Measurements from ENCODE around the gene IRAG1.

Gene IRAG1

DNA sequence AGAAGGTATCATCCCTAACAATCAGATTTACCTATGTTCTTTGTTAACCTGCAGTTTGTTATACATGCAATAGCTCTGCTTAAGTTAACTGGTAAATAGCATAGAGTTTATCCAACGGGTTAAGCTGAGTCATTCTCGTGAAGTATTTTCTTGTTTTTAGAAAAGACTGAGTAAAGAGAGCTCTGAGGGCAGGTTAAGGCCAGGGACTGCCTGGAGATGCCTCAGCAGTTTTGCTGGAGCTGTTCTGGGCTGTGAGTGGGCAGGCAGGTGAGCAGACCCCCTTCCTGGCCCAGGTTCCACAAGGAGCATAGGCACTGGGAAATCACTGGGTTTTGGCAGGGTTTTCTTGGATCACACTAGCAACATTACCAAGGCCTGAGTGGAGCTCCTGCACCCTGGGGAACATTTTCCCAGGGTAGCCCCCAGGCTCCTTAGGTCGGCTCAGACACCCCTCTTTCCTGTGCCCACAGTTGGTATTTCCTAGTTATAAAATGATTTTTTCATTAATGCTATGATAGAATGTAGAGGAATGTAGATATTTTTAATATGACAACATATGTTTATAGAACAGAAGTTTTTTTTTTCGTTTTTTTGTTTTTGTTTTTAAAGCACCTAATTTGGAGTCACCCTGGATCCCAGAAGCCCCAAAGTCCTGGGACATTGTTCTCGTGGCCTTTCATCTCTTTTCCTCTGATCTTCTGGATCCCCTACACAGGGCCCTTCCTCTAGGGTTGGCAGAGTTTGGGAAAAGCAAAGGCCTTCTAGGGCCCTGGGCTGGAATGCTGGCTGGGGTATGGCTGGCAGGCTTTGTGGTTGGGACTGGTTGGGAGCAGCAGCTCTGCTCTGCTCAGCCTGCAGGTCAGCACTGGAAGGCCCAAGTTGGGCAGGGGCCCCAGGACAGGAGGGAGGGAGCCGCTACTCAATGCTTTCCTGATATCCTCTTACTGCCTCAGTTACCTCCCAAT is 26.7 kb downstream of the IRAG1 start:
- DNase-seq (ENCODE audit: low read depth): no peak

DNA sequence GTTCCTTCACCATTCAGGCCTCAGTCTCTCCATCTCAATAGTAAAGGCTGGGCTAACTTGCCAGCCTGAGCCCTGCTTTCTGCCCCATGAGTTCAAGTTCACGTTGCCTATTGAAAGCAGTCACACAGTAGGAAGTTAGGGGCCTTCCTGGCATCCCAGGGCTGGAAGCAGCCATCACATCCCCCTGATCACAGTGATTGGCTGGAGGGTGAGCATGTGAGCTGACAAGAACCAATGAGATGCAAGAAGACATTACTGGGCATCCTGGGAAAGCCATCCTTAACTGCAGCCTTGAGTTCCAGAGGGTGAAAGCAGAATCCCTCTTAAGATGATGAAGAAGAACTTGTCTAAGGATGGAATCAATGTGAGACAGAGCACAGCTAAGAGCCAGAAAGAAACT is 29.1 kb downstream of the IRAG1 start:
- DNase-seq (ENCODE audit: low read depth): no peak

DNA sequence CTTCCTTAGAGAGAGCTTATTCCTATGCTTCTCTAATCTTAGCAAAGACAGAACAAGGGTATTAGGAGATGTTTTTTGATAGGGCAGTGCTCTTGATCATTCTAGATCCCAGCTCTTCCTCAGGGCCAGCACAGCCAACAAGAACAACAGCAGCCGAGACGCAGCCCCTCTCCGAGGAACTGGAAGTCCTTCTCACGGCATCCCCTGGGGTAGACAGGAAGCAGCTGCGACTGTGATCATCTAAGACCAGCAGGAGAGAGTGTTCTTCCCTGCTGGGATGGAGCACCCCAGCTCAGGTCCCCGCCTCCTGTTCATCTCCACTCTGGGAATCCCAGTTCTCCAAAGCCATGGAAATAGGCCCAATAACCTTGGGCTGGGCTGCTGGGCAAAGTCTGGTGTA is 29.6 kb downstream of the IRAG1 start:
- DNase-seq (ENCODE audit: low read depth): no peak

DNA sequence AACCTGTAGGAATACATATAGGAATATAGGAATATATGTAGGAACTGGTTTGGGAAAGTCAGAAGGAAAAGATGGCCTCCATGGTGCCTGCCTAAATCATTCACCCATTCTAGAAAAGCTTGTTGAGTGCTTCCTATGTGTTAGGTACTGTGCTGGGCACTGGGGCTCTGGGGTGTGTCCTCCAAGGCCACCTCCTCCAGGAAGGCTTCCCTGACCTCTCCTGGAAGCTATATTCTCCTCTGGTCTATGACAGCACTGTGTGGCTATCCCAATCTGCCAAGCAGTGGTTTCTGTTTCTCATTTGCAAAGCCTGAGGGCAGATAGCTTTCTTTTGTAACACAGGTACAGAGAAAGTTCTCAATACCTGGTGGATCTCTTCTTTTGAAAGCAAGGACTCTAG is 30.2 kb downstream of the IRAG1 start:
- DNase-seq (ENCODE audit: low read depth): no peak

DNA sequence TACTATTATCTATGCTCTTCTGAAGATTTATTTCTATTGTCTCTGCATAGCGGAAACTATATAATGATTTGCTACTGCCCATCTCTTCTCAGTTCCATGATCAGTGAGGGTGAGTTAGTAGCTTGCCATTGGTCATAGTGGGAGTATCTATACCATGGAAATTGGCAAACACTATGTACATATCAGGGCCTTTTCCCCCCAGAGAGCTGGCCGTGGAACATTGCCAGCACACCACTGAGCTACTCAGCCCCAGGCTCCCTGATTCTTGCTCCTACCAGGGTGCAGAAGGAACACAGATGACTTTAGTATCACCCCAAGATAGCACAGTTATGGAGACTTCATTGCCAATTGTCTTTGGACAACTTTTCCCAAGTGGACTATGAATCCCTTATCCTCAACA is 33.2 kb downstream of the IRAG1 start:
- no peak for DNase-seq (ENCODE audit: low read depth)

DNA sequence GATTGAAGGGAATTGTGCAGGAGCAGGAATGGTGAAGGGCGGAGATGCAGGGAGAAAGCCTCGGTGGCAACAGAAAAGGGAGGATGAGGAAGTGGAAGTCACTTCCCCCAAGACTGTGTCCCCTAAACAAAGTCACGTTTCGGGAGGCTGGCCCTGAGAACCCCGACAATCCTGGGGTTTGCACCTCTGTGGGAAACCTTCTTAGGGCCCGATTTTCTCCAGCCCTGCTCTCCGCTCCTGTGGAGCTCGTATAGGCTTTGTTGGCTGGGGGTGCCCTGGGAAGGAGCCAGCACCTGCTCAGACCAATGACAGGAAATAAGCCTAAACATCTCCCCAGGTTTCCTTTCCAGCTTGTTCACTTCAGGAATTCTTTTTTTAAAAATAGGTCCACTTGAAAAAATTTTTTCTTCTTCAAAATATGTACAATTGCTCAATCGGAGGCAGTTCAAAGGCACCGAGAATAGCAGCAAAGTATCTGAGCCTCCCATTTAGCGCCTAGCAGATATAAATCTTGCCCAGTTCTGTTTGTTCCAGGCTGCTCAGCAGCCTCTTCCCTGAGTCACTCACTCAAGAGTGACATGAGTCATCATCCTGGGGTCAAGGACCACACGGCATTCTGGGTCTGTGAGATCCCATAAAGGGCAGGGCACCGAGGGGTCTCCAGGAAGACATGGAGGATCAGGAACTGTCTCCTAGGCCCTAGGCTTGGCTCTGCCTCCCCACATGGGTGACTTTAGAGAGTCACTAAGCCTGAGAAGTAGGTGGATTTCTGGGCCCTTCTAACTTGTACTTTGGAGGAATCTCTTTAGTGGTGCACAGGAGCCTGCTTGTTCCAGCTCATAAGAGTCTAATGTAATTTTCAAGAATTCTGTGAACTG is 34.0 kb downstream of the IRAG1 start:
- DNase-seq (ENCODE audit: low read depth): no peak

DNA sequence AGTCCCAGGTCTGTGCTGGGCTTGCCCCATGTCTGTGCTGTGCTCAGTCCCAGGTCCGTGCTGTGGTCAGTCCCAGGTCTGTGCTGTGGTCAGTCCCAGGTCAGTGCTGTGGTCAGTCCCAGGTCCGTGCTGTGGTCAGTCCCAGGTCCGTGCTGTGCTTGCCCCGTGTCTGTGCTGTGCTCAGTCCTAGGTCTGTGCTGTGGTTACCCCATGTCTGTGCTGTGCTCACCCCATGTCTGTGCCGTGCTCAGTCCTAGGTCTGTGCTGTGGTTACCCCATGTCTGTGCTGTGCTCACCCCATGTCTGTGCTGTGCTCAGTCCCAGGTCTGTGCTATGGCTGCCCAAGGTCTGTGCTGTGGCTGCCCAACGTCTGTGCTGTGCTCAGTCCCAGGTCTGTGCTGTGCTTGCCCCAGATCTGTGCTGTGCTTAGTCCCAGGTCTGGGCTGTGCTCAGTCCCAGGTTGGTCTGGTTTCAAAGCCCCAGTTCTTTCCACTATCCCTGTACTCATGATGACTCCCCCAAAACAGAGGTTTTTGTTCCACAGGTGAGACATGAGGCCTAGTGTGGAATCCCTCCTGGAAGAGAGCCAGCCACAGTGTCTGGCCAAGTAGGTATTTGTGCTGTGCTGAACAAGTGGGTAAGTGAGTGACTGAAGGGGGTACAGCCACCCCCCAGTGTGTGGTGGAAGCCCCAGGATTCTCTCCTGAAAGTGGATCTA is 34.8 kb downstream of the IRAG1 start:
- DNase-seq (ENCODE audit: low read depth): no peak

DNA sequence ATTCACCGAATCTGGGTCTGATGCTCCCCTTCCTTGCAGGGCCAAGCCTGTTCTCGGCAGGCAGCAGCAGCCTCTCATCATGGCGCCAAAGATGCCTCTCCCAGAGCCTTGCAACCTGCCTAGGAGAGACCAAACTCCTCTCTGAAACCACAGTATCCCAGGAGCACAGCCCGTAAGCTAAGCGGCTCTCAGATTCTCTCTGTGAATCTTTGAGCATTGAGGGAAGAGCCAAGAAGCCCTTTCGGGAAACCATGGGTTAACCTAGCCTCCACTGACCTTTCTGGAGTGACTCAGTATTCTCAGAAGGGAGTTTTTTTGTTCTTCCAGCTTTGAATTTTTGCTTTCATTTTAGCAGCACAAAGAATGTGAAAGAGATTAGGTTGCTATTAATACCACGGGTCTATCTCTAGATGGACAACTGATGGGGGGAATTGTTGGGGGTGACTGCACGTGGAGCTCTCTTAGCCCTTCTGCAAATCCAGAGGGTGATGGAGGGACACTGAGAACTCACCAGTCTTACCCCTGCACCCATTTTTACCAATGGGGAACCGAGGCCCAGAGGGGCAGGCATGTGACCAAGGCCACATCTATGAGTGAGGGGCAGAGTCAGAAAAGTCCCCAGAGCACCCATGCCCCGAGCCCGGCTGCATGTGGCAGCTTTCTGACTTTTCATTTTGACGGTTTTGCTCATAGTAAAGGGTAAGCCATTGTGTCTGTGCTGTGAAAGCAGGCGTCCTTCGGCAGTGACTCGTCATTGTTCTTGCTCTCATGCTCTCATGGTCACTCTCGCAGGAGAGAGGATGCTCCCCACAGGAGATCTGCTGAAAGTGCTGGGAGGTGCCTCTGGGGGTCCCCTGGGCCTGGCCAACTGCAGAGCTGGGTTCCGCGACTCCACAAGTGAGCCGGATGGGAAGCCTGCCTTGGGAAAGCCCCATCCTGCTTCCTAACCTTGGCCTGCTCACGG is 36.0 kb downstream of the IRAG1 start:
- no peak for DNase-seq (ENCODE audit: low read depth)

DNA sequence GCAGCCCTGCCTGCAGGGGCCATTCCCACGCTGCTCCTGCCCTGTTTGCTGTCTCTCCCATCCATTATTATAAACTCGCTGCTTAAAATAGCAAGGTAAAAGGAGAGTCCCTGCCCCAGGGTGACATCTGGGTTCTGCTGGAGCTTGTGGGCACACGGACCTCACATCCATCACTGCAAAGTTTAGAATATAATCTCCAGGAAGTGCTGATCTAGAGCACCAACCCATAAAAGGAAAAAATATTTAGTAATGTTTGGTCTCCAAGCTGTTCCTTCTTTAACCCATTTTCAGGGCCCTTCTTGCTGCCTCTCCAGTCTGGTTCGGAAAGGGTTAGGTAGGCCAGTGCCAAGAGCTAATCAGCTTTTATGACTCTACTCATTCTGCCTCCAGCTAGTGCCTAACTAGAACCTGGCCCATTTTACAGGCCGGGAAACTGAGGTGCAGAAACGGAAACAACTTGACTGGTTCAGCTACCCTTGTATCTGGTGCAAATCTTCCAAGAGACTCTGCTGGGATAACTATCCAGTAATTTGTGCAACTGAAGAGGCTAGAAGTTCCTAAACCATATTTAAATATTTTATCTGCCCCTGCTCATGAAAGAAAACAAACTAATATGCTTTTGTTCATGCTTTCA is 37.5 kb downstream of the IRAG1 start:
- no peak for DNase-seq (ENCODE audit: low read depth)

DNA sequence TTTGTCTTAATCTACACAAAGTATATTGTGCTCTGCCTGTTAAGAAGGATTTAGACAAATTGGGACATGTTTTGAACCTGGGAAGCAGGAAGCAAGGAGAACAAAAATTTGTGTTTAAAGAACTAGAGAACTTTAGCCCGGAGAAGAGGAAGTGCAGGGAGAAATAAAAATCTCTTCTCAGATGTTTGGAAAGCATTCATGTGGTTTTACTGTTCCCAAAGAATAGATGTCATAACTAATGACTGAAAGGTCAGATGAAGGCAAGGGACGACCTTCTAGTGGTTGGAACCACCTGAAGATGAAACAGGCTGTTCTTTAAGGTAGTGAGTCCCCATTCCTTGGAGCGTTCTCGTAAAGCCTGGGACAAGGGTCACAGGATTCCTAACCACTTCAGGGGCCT is 38.3 kb downstream of the IRAG1 start:
- no peak for DNase-seq (ENCODE audit: low read depth)

DNA sequence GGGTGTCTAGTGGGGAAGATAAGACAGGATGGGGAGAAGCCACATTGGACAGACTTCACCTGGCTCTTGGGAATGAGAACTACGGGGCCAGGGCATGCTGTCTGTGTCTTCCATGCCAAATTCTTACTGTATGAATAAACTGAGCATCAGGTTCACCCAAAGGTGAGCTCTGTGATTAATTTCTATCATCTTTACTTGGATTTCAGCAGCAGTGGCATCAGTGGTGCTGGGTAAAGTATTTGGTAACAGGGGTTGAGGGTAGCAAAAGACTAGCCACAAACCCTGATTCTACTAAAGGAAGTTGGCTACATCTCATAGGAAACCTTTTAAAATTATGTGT is 38.8 kb downstream of the IRAG1 start:
- DNase-seq (ENCODE audit: low read depth): no peak

DNA sequence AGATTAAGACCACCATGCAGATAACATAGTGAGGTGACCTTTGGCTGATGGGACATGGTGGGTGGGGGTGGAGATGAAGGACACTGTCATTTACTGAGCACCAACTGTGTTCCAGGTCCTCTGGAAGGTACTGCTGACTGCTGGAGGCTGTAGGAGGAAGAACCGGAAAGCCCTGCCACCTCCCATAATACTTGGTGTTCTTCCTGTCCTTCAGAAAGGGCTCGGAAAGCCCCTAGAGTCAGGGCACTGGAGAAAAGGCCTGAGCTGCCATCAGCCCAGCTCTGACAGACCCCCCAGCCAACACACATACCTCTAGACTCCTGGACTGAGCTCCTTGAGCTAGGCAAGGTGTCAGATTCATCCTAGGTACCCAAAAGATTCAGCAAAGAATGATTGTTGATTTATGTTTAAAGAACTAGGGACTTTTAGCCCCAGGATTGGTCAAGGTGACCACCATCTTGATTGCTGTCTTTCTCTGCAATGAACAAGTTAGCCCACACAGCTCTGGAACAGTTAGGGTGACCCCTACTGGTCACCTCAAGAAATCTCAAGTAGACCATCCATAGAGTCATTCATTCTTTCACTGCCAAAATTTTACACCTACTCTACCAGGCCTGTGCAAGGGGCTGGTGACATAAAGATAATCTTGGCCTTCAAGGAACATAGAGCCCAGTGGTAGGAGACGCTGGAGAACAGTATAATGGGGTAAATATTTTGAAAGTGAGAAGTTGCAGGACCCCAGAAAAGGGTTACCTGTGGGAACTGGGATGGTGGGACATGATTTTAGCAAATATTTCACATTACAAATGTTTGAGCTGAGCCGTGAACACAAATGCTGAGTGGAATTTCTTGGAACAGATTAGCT is 39.4 kb downstream of the IRAG1 start:
- no peak for DNase-seq (ENCODE audit: low read depth)

DNA sequence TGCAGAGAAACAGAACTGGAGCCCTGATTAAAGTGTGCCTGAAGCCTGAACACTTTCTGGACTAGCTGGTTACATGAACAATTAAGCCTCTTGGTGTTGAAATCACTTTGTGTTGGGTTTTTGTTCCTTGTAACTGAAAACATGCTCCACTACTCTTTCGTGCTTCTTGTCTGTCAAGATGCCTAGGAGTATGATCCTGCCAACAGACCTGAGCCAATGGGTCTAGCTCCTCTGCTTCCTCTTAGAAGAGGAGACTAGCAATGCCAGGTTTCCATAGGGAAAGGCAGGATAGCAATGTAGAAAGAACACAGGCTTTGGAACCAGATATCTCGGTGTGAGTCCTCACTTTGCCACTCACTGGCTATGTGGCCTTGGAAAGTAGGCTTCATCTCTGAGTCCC is 40.3 kb downstream of the IRAG1 start:
- no peak for DNase-seq (ENCODE audit: low read depth)

DNA sequence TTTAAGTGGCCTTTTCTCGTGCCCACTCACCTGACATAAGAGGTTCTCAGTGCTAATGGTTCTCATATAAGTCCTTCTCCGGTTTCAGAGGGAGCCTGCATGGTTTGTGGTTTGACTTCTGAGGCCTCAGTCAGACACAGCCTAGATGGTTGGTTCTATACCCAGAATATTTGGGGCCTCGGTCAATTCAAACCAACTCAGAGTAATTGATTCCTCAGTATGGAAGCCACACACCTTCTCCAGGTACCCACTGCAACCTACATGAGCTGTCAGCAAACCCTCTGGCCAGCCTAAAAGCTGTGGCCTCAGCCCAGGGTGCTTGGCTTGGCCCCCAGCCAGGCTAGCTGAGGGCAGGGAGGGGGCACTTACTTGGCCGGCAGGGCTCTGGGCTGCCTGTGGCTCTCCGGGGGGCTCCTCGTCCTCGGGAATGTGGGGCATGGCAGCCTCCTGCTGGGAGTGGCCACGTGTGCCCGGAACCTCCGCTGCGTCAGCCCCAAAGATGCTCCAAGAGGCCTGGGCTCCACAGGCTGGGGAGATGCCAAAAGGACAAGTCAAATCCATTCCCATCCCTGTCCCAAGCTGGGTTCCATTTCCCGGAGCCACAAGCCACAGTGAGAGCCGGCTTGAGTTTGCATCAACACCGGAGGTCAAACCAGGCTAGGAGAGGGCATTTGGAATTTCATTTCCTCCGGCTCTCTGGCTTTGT is 41.7 kb downstream of the IRAG1 start:
- DNase-seq (ENCODE audit: low read depth): no peak

DNA sequence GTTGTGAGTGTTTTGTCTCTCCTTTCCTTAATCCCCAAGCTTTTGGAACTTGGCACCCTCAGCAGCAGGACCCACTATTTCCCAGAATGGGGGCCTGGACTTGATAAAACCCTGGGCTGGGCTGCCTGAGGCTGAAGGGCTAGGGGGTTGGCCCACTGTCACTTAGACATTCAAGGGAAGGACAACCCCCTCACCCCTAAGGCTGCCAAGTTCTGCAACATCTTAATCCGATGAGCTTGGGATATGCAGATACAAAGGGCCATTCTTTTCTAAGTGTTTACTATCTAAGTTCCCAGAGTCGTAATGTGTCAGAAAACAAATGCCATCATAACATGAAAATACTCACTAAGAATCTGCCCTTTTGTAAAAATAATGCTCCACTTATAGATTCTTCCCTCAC is 42.9 kb downstream of the IRAG1 start:
- DNase-seq (ENCODE audit: low read depth): no peak

DNA sequence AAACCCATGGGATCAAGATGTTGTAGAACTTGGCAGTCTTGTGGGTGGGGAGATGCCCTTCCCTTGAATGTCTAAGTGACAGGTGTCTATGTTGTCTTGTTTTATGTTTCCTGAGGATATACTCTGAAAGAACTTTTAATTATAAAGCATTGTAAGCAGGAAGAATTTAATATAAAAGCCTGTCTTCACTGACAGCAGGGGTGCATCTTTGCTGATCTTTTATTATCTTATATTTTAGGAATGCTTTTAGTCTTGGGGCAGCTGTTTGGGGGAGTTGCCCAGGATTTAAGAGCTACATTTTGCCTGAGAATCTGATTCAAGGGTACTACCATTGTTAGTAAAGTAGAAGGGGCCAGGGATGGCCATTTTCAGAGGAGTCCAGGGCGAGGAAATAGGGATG is 43.4 kb downstream of the IRAG1 start:
- DNase-seq (ENCODE audit: low read depth): no peak

DNA sequence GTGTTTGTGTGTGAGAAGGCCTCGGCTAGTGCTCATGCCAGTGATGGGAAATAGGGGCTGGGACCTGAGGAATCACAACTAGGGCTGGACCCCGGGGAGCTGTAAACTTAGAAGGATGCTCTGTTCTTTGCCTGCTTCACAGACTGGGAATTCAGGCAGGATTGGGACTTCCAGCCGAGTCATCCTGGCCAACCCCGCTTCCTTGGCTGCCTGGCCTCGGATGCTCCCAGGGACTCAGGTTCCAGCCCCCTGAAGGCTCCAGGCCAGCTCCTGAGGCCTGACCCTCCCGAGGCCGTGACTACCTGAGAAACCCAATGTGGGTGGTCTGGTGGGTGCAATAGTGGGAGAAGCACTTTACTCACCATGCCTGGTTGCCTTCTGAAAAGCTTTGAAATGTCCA is 44.7 kb downstream of the IRAG1 start:
- DNase-seq (ENCODE audit: low read depth): no peak

DNA sequence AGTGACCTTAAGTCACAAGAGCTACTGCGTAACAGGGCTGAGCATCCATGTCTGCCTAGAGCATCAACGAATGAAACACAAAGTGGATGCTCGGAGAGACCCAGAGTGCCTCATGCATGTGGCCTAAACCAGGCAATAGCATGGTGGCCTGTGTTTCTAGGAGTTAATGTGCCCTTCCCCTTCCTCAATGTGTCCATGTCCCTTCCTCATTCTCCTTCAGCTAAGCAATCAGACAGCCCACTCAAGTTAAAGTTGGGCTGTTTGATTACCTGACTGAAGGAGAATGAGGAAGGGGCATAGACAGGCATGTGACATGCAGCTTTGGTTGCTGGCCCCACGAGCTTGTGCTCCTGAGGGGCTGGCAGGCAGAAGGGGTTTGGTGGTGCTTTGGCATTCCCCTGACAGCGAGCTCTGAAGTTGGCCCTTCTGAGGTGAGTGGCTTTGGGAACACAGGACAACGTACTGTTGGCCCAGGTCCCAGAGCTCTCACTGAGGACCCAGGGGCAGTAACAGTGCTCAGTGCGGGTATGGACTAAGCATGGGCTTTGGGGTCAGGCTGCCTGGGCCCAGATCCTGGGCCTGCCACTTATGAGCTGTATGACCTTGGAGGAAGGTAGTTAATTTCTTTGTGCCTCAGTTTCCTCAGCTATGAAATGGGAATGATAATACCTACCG is 46.7 kb downstream of the IRAG1 start:
- no peak for DNase-seq (ENCODE audit: low read depth)

DNA sequence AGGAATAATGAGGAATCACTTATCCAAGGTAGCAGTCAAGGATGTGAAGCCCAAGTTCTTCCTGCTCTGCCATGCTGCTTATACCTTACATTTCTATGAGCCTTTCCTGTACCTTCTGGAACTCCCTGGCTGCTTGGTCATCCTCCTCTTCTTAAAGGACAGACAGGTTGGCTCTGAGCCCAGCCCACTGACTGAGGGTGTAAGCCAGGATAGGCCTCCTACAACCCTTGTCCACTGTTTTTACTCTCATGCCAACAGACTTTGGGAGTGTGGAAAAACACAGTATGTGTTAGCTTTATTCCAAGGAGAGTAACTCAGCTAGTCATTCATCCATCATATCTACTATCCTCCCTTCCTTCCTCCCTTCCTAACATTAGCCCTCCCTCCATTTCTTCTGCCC is 47.5 kb downstream of the IRAG1 start:
- DNase-seq (ENCODE audit: low read depth): no peak

Measured in stimulated activated CD8-positive, alpha-beta memory T cell treated with anti-CD3 and anti-CD28 coated beads, Interleukin-12 subunit alpha, Interleukin-12 subunit beta, amount 100 ng/mL, for 4 hours (primary cell).